Uterus (tissue), 4 donors: ENCODE data around the gene ANKRD65. TPM values are rescaled to one million over a fixed set of nuclear protein-coding genes. Genes with fewer than 3 reads are reported as not detected.
"Not testable (repeated sequence)": the region's sequence is repeated elsewhere in the genome, so short reads cannot be mapped to it uniquely, and the experiment has no call there.

Experiments used
- DNase-seq, 2 donors: peaks; one replicate each; pipeline ENCODE4 v3.0.0-alpha.2; 2019 to 2020
- H3K27ac ChIP-seq, 2 donors: fragments of 200-600 bp; sonication (generic); 1 replicate in 1 of 2; 2 replicates in 1 of 2; pipeline ENCODE4 v1.5.1; 2016 to 2018
- H3K27me3 ChIP-seq, 2 donors: fragments of 200-600 bp; sonication (generic); one replicate each; pipeline ENCODE4 v1.5.1; 2018 to 2019; ENCODE audit warnings: control low read depth in 1 of 2
- H3K36me3 ChIP-seq, 2 donors: fragments of 200-600 bp; sonication (generic); one replicate each; pipeline ENCODE4 v1.5.1; 2019; ENCODE audit warnings: control low read depth in 1 of 2
- H3K4me1 ChIP-seq, 2 donors: fragments of 200-600 bp; sonication (generic); one replicate each; pipeline ENCODE4 v1.5.1; 2018 to 2019; ENCODE audit warnings: control low read depth in 1 of 2
- H3K4me3 ChIP-seq, 2 donors: fragments of 200-600 bp; sonication (generic); 1 replicate in 1 of 2; 2 replicates in 1 of 2; pipeline ENCODE4 v1.5.1; 2018 to 2019; ENCODE audit warnings: mild to moderate bottlenecking in 1 of 2
- H3K9me3 ChIP-seq, 2 donors: fragments of 200-600 bp; sonication (generic); one replicate each; pipeline ENCODE4 v1.5.1; 2019; ENCODE audit warnings: control low read depth in 1 of 2
- CTCF ChIP-seq, 4 experiments: fragments of 200-600 bp in 2 of 4; fragments of 450-650 bp in 2 of 4; sonication (generic) in 2 of 4; IDR thresholded peaks; one replicate each; pipeline ENCODE4 v1.5.1; 2016 to 2019; ENCODE audit warnings: antibody characterized with exemption in 4 of 4, mild to moderate bottlenecking in 2 of 4, moderate library complexity in 1 of 4
- POLR2A ChIP-seq, 2 donors: fragments of 450-650 bp; IDR thresholded peaks; one replicate each; pipeline ENCODE4 v1.6.1; 2016; ENCODE audit warnings: antibody characterized with exemption in 2 of 2, mild to moderate bottlenecking in 1 of 2, moderate library complexity in 1 of 2
- intact Hi-C: fragments of 100-400 bp; cut with DNase I; formaldehyde crosslinking; loops from one replicate; pipeline ENCODE4 v1.15.1; 2023; ENCODE audit warnings: low total_unique reads
- total RNA-seq, 4 donors: library from RNA; depleted of rRNA in 3 of 4; stranded (reverse); fragments of >200 nt in 3 of 4; gene quantifications; one replicate each; pipeline versions ENCODE4 v1.1.0 to v1.2.4, GENCODE V29; 2014 to 2023
- donor health status: DM: yes; HTN: yes; CAD: no.

Gene ANKRD65
- total RNA-seq, 4 donors from 2014 or later: 1.3 to 20.0 (median 6.7) TPM

GRCh38 chr1:1460540-1461130 is 39.6 kb upstream of the ANKRD65 start:
- H3K4me1 ChIP-seq: no peaks in the 10 kb centered on the region
- H3K9me3 ChIP-seq: no peaks in the 10 kb centered on the region
- no peak overlapping the region for H3K4me3 ChIP-seq
- H3K27me3 ChIP-seq: no peaks in the 10 kb centered on the region
- H3K36me3 ChIP-seq: no peaks in the 10 kb centered on the region
- no peak for DNase-seq
- H3K27ac ChIP-seq: no peak overlapping the region
- intact Hi-C loops: no loop called here
- no peak for TF ChIP-seq POLR2A (IDR thresholded peaks at IDR 0.05)

- H3K4me1 ChIP-seq, H3K36me3 ChIP-seq, H3K27ac ChIP-seq, H3K4me3 ChIP-seq, DNase-seq, H3K9me3 ChIP-seq, H3K27me3 ChIP-seq, intact Hi-C loops: not testable (repeated sequence)
Observed at GRCh38 chr1:1459711-1460110, 38.6 kb upstream of the ANKRD65 start.

- H3K4me1 ChIP-seq, H3K36me3 ChIP-seq, intact Hi-C loops, H3K9me3 ChIP-seq, H3K27me3 ChIP-seq, H3K27ac ChIP-seq, H3K4me3 ChIP-seq, DNase-seq: not testable (repeated sequence)
Observed at GRCh38 chr1:1459156-1459555, 38.1 kb upstream of the ANKRD65 start.

GRCh38 chr1:1456683-1457255 is 35.7 kb upstream of the ANKRD65 start:
- H3K4me3 ChIP-seq, H3K27me3 ChIP-seq, DNase-seq, H3K9me3 ChIP-seq, H3K36me3 ChIP-seq, H3K4me1 ChIP-seq, H3K27ac ChIP-seq, intact Hi-C loops: not testable (repeated sequence)

GRCh38 chr1:1455934-1456333 is 34.9 kb upstream of the ANKRD65 start:
- DNase-seq, H3K4me1 ChIP-seq, H3K4me3 ChIP-seq, H3K9me3 ChIP-seq, H3K27me3 ChIP-seq, H3K27ac ChIP-seq, H3K36me3 ChIP-seq, intact Hi-C loops: not testable (repeated sequence)

GRCh38 chr1:1455366-1455884 is 34.3 kb upstream of the ANKRD65 start:
- Histone ChIP-seq H3K4me1 (no peaks in the 10 kb centered on the region), H3K27me3 (no peaks in the 10 kb centered on the region), H3K9me3 (no peaks in the 10 kb centered on the region), H3K36me3 (no peaks in the 10 kb centered on the region), H3K4me3 (no peak overlapping the region), H3K27ac (no peak overlapping the region)
- intact Hi-C loops: no loop called here
- DNase-seq: no peak
- no peak for TF ChIP-seq POLR2A (IDR thresholded peaks at IDR 0.05)
- TF ChIP-seq CTCF (IDR thresholded peaks at IDR 0.05): no peak

GRCh38 chr1:1454286-1455056 is 33.4 kb upstream of the ANKRD65 start:
- intact Hi-C loops, H3K9me3 ChIP-seq, H3K27me3 ChIP-seq, H3K27ac ChIP-seq, DNase-seq, H3K4me1 ChIP-seq, H3K36me3 ChIP-seq, H3K4me3 ChIP-seq: not testable (repeated sequence)

GRCh38 chr1:1452882-1453281 is 31.8 kb upstream of the ANKRD65 start:
- TF ChIP-seq CTCF (IDR thresholded peaks at IDR 0.05) (no peak), POLR2A (IDR thresholded peaks at IDR 0.05) (no peak)

GRCh38 chr1:1452365-1452739 is 31.3 kb upstream of the ANKRD65 start:
- DNase-seq, H3K27me3 ChIP-seq, H3K27ac ChIP-seq, intact Hi-C loops, H3K36me3 ChIP-seq, H3K9me3 ChIP-seq, H3K4me1 ChIP-seq, H3K4me3 ChIP-seq: not testable (repeated sequence)

More at GRCh38 chr1:1452882-1453281, 31.8 kb upstream of the ANKRD65 start:
- H3K9me3 ChIP-seq: no peaks in the 10 kb centered on the region
- DNase-seq: no peak
- no peak overlapping the region for H3K4me3 ChIP-seq
- H3K36me3 ChIP-seq: no peaks in the 10 kb centered on the region
- intact Hi-C loops: no loop called here
- H3K27me3 ChIP-seq: no peaks in the 10 kb centered on the region
- no peak overlapping the region for H3K27ac ChIP-seq
- no peaks in the 10 kb centered on the region for H3K4me1 ChIP-seq
